ENCODE results near the gene PITPNC1.
"Not testable (repeated sequence)": the region's sequence is repeated elsewhere in the genome, so short reads cannot be mapped to it uniquely, and the experiment has no call there.

Gene PITPNC1

GRCh38 chr17:67620636-67621035, 243.6 kb downstream of the PITPNC1 start:
- DNase-seq (ENCODE audit: low read depth in 2 of 2): no peak

- DNase-seq (ENCODE audit: low read depth in 2 of 2): no peak
These were observed 246.7 kb downstream of the PITPNC1 start for GRCh38 chr17:67623767-67624166.

DNA sequence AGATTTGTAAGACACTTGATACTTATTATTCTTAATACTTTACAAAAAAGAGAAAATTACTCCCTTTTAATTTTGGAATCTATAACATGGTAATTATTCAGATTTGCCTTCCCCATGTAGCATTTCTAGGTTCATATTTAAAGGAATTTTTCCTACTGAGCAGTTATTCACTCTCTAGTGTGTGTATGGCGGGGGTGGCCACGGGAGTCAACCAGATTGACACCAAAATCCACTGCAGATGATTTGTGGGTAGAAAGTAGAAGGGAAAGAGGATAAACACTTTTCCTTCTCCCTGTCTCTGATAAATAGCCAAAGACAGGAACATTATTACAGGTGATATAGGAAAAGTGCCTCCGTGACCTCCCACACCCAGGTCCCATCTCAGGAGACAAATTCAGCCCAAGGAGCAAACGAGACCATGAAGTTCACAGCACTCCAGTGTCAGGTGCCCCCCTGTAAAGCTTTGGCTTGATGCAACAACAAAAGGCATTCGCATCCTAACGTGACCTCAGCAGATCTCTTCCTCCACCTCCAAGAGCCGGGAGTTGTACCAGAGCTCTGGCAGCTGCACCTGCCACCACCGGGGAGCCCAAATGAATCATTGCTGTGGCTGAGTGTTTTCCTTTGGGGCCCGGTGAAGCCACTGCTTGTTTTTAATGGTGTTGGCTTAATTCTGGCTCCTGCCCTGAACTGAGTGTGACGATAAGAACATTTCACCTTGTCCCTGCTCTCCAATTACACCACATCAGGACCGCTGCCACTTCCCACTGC, 248.0 kb downstream of the PITPNC1 start:
- DNase-seq (ENCODE audit: low read depth in 2 of 2): no peak

- DNase-seq (ENCODE audit: low read depth in 2 of 2): no peak
These were observed 248.9 kb downstream of the PITPNC1 start for GRCh38 chr17:67625971-67626370.

DNA sequence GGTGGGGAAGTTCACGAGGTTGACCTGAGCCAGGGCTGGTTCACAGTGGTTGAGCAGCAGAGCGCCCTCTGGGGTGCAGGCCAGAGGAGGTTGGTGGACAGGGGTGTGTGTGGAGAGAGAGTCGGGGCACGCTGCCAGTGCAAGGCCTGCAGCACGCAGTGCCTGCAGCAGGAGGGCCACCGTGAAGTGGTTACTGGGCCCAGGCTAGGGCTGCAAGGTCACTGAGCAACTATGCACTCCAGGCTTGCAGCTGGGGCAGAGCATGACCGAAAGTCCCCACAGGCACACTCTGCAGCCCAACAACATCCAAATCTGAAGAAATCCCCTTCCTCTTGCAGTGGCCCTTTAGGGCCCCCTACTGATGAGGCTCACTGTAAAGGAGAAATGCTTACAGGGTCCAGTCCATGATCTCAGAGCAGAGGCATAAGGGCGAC, 251.5 kb downstream of the PITPNC1 start:
- DNase-seq (ENCODE audit: low read depth in 2 of 2): no peak

GRCh38 chr17:67629971-67630320, 252.9 kb downstream of the PITPNC1 start:
- DNase-seq (ENCODE audit: low read depth in 2 of 2): no peak

DNA sequence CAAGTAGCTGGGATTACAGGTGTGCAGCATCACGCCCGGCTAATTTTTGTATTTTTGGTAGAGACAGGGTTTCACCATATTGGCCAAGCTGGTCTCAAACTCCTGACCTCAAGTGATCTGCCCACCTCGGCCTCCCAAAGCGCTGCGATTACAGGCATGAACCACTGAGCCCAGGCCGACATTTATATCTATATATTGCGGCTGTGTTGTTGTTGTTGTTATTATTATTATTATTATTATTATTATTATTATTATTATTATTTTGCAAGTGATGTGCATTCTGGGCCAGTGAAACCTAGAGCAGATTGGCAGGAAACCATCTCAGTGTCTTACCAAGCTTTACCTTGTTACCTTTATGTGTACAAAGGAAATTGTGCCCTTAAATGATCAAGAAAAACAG, 253.8 kb downstream of the PITPNC1 start:
- not testable (repeated sequence) for DNase-seq (ENCODE audit: low read depth in 2 of 2)

GRCh38 chr17:67632141-67632540, 255.1 kb downstream of the PITPNC1 start:
- no peak for DNase-seq (ENCODE audit: low read depth in 2 of 2)

DNA sequence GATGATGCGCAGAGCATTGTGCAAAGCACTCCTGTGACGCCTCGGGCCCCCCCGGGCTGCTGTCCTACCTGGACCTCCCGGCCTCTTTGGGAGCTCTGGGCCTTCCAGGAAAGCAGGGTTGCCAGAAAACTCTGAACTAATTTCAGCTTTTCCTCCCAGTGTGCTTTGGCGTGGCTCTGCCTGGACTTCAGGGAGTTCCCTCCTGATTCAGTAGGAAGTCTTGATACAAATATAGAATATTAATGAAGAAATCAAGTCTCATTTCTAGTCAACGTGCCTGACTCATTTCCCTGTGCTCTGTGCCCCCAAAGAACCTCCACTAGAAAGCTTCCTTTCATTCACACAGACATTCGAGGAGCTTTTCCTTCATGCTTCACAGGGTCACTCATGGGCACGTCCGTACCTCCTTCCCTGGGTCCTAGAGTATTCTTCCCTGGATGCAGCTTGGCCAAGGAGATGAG, 256.7 kb downstream of the PITPNC1 start:
- DNase-seq (ENCODE audit: low read depth in 2 of 2): no peak

DNA sequence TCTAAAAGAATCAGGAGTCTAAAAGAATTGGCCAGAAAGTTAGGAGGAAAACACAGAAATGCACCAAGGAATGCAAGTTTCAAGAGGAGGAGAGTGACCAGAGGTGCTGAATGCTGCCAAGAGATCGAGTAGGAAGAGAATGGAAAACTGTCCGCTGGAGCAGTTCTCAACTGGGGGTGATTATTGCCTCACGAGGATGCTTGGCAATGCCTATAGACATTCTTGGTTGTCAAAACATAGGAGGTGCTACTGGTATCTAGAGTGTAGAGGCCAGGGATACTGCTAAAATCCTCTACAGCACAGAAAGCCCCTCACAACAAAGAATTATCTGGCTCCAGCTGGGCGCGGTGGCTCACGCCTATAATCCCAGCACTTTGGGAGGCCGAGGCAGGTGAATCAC, 258.6 kb downstream of the PITPNC1 start:
- no peak for DNase-seq (ENCODE audit: low read depth in 2 of 2)

- DNase-seq (ENCODE audit: low read depth in 2 of 2): no peak
These were observed 259.2 kb downstream of the PITPNC1 start for GRCh38 chr17:67636312-67636711.

DNA sequence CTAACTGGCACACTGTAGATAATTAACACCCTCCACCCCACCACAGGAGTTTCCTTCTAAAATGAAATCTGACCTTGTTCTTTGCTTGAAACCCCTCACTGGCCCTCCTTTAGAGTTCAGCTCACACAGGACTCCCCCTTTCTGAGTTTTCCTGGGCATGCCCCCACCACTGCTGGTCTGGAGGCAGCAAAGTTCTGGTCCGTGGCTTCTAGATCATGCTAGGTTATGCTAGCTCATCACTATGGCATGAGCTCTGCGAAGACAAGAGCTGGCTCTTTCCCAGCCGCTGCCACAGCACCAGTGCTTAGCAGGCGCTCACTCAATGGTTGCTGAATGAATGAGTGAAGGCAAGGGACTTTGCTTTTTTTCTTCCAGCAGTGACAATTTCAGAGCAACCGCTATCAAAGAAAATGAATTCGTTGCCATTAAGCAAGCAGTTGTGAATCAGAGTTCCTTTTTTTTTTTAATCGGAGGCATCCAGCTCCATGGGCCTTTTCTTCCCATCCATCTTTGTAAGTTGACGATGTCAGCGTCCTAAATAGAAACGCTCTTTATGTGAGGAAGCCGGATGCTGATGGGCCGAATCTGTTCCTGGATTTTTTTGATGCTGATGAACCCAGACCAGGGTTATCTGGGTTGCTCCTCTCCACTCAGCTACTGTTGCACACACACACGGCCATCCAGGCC, 259.9 kb downstream of the PITPNC1 start:
- DNase-seq (ENCODE audit: low read depth in 2 of 2): no peak

GRCh38 chr17:67637901-67638641, 261.0 kb downstream of the PITPNC1 start:
- DNase-seq (ENCODE audit: low read depth in 2 of 2): no peak

GRCh38 chr17:67638871-67639270, 261.8 kb downstream of the PITPNC1 start:
- DNase-seq (ENCODE audit: low read depth in 2 of 2): no peak

DNA sequence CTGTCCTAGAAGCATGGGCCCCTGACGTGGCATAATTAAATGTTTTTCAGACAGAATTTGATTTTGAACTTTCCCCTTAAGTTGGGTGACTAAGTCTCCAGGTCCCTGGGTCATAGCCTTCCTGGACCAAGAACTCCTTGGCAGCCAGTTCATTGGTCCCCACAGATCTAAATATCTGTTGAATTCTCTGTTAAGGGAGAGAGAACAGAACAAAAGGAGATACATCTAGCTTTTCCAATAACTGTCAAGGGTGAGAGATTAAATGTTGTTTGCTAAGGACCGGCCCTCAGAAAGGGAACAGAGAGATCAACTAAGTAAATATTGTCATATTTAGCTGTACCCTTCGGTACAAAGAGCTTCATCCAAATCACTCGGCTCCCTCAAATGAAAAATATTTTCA, 262.5 kb downstream of the PITPNC1 start:
- DNase-seq (ENCODE audit: low read depth in 2 of 2): no peak

DNA sequence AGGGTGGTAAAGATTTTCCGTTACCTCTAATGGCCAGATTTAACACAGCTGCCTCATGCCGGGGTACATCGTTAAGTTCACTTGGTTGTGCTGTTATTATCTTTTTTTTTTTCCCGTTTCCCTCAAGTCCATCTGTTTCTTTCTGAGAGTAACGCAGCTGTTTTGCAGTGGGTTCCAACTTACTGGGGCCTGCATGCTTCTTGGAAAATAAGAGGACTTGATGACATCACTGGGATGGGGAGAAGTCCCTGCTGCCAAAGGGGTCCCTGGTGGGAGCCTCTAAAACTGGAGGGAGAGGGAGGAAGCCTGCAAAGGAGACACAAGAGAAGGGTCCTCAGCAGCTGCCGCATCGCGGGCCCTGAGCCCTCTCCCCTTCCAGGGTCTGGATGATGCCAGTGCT, 262.9 kb downstream of the PITPNC1 start:
- no peak for DNase-seq (ENCODE audit: low read depth in 2 of 2)

DNA sequence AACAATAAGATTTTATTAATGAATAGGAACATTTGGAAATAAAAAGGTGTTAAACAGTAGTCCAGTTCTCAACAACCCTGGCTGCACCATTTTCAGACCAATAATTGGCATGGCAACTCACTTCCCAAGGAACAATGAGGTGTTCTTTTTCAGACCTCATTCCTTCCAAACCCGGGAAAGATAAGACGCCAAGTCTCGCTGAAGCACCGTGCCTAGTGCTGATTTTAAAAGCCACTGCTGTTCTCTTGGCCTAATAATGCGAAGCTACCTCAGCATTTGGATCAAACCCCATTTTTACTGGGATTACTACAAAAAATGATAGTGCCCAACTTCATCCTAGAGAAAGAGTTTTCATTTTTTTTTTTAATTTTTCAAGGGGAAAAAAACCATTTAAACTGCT, 265.4 kb downstream of the PITPNC1 start:
- no peak for DNase-seq (ENCODE audit: low read depth in 2 of 2)

DNA sequence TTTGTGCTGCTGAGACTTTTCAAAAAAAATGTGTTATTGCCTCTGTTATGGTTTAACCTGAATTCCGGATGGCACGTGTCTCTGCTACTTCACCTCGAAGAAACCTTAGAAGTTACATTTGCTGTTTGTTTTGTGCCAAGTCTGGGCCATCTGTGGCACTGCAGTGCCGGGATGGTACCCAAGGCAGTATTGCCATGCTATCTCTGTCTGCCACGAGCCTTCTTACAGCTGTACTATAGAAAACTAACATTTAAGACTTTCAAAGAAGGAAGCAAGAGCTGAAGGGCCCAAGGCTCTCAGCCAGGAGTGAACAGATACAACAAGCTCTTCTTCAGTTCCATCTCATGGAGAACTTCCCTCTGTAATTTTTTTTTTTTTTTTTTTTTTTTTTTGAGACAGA, 267.0 kb downstream of the PITPNC1 start:
- DNase-seq (ENCODE audit: low read depth in 2 of 2): no peak

DNA sequence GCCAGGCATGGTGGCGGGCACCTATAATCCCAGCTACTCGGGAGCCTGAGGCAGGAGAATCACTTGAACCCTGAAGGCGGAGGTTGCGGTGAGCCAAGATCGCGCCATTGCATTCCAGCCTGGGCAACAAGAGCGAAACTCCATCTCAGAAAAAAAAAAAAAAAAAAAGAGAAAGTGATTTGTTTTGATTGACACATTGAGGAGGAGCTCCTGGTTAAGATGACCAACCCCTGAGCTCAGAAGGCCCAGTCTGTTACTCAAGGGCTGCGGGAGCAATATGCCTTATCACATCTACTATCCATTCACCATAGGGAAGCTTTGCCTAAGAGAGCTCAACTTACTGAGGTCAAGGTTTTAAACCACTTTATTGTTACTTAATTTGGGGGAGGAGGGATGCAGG, 268.1 kb downstream of the PITPNC1 start:
- not testable (repeated sequence) for DNase-seq (ENCODE audit: low read depth in 2 of 2)

- no peak for DNase-seq (ENCODE audit: low read depth in 2 of 2)
These were observed 269.4 kb downstream of the PITPNC1 start for GRCh38 chr17:67646472-67646871.

DNA sequence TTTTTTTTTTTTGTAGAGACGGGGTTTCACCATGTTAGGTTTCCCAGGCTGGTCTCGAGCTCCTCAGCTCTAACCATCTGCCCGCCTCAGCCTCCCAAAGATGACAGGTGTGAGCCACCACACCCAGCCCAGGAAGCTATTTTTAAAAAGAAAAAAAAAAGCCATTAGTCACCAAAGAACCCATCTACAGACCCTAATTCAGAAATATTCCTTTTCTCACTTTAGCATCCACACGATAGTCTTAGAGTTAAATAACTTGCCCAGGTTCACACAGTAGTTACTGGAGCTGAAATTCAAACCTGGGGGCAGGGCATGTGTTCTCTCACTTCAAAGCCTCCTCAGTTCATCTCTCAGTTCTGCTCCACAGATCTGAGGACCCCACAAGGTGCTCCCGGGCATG, 270.4 kb downstream of the PITPNC1 start:
- no peak for DNase-seq (ENCODE audit: low read depth in 2 of 2)

DNA sequence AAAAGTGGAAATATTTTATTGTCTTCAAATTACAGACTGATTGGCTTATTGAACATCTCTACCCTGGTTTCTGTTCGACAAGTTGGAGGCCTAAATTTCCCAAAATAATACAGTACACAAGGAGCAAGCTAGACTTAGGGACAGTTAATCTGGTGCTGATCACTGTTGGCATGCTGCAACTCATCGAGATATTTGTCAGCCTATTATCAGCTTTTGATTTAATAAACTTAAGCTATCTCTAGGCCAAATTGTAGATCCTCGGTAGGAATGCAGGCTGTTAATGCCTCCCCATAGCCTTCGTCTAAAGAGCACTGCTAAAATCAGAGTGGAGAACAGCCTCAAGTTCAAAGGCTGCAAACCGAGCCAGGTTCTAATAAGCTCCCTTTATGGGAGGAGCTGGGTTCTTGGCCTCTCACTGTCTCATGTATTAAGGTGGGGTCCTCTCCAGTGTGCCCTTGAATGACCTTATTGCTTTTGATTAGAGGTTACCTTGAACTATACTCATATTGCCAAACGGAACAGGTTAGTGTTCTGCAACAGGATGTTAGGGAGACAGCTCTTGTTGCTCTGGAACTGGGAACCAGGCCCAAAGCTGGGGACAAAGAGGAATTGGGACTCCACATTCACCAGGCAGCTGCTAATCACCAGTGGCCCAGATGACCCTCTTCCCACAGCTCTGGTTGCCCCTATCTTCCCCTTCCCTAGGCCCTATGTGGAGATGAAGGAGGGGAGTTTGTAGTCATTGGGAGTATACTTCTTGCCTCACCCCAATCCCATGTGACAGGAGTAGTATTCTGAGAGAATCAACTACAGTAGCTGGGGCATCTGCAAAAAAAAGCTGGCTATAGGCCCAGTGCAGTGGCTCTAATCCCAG, 271.2 kb downstream of the PITPNC1 start:
- no peak for DNase-seq (ENCODE audit: low read depth in 2 of 2)
